ENCODE results near the gene KLHL10.

DNA sequence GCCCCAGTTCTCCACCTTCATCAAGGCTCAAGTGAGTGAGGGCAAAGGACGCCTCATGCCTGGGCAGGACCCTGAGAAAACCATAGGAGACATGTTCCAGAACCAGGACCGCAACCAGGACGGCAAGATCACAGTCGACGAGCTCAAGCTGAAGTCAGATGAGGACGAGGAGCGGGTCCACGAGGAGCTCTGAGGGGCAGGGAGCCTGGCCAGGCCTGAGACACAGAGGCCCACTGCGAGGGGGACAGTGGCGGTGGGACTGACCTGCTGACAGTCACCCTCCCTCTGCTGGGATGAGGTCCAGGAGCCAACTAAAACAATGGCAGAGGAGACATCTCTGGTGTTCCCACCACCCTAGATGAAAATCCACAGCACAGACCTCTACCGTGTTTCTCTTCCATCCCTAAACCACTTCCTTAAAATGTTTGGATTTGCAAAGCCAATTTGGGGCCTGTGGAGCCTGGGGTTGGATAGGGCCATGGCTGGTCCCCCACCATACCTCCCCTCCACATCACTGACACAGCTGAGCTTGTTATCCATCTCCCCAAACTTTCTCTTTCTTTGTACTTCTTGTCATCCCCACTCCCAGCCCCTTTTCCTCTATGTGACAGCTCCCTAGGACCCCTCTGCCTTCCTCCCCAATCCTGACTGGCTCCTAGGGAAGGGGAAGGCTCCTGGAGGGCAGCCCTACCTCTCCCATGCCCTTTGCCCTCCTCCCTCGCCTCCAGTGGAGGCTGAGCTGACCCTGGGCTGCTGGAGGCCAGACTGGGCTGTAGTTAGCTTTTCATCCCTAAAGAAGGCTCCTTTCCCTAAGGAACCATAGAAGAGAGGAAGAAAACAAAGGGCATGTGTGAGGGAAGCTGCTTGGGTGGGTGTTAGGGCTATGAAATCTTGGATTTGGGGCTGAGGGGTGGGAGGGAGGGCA is 15.1 kb upstream of the KLHL10 start:
- TF ChIP-seq TAF1 (IDR thresholded peaks at IDR 0.05; ENCODE audit: borderline replicate concordance, insufficient read depth, low read length): no peak
- peak; percentile 76 for TF ChIP-seq POLR2AphosphoS5 (IDR thresholded peaks at IDR 0.05; ENCODE audit: low read depth, low read length)

All from PFSK-1 (cell line).